ENCODE results near the gene RBM12. TPM values are rescaled to one million over a fixed set of nuclear protein-coding genes. Genes with fewer than 3 reads are reported as not detected.
A peak's percentile ranks its signal among the peaks of the same experiment; 100 is the strongest.

The RBM12 gene
- total RNA-seq, 1 donor from 2014 or later = 72.5 TPM

DNA sequence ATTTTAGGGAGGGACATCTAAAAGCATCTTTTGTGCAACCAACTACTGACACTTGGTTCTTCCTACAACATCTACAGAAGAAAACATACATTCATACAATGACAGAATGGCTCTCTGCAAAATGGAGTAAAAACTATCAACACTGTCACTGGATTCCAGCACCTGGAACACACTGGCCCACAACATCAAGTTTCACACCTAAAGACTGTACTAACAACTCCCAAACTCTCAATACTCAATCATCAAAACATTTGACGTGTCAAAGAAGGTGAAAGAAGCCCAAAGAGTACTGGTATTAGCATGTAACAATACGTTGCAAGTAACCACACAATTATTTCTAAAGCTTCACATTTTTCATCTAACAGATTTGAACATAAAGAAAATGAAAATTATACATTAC is 2.1 kb downstream of the RBM12 start:
- no peak overlapping the region for H3K27ac ChIP-seq
- peak overlapping the region; percentile 90 for H3K4me3 ChIP-seq
- peaks cover 50% of the 10 kb centered on the region for H3K4me1 ChIP-seq
- no peaks in the 10 kb centered on the region for H3K36me3 ChIP-seq
- TF ChIP-seq, protein P1, sequence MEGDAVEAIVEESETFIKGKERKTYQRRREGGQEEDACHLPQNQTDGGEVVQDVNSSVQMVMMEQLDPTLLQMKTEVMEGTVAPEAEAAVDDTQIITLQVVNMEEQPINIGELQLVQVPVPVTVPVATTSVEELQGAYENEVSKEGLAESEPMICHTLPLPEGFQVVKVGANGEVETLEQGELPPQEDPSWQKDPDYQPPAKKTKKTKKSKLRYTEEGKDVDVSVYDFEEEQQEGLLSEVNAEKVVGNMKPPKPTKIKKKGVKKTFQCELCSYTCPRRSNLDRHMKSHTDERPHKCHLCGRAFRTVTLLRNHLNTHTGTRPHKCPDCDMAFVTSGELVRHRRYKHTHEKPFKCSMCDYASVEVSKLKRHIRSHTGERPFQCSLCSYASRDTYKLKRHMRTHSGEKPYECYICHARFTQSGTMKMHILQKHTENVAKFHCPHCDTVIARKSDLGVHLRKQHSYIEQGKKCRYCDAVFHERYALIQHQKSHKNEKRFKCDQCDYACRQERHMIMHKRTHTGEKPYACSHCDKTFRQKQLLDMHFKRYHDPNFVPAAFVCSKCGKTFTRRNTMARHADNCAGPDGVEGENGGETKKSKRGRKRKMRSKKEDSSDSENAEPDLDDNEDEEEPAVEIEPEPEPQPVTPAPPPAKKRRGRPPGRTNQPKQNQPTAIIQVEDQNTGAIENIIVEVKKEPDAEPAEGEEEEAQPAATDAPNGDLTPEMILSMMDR (IDR thresholded peaks at IDR 0.05) = no peak
- H3K9me3 ChIP-seq = no peaks in the 10 kb centered on the region
- DNase-seq (no peak), ATAC-seq (no peak)
- H3K27me3 ChIP-seq = no peaks in the 10 kb centered on the region
- intact Hi-C loops (cut with DNase I) = no loop called here

DNA sequence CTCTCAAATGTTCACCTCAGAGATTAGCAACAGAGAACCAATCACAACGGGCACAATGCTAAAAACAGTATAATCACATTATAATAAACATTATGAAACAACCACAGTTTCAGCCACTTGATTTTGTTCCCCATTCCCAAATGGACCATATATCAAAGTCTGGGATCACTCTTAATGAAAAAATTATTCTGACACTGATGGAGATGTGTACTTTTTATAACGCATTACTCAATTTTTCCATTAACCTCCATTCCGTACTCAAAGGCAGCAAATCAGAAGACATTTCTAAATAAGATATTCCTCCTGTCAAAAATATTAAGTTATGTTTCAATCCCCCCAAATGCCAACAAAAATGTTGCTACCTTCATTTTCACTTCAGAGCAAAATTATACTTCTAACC is 2.8 kb downstream of the RBM12 start:
- peaks cover 55% of the 10 kb centered on the region for H3K4me1 ChIP-seq
- intact Hi-C loops (cut with DNase I) = no loop called here
- H3K27ac ChIP-seq = no peak overlapping the region
- no peaks in the 10 kb centered on the region for H3K36me3 ChIP-seq
- DNase-seq (no peak), ATAC-seq (no peak)
- TF ChIP-seq, protein P1 (IDR thresholded peaks at IDR 0.05) = no peak
- H3K27me3 ChIP-seq = no peaks in the 10 kb centered on the region
- no peaks in the 10 kb centered on the region for H3K9me3 ChIP-seq
- H3K4me3 ChIP-seq = peak overlapping the region; percentile 90

DNA sequence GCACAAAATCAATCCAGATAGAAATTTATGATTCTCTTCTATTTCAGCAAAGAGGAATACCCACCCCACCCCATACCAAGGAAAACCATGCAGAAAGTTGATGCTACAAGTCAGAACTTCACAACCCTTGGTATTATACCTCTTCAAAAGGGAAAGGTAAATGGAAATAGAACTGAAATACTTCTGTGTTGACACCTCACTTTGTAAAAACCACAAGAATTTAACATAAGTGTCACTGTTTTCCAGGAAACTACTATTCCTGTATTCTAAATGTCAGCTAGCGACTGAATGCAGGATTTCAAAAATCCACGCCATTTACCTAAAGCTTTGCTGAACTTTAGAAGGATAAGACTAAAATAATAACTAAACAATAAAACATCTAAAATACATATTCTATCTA is 3.6 kb downstream of the RBM12 start:
- H3K27ac ChIP-seq = no peak overlapping the region
- intact Hi-C loops (cut with DNase I) = no loop called here
- TF ChIP-seq, protein P1 (IDR thresholded peaks at IDR 0.05) = no peak
- peak overlapping the region; percentile 90 for H3K4me3 ChIP-seq
- no peaks in the 10 kb centered on the region for H3K9me3 ChIP-seq
- DNase-seq (no peak), ATAC-seq (no peak)
- H3K27me3 ChIP-seq = no peaks in the 10 kb centered on the region
- H3K4me1 ChIP-seq = peaks cover 64% of the 10 kb centered on the region
- H3K36me3 ChIP-seq = no peaks in the 10 kb centered on the region

DNA sequence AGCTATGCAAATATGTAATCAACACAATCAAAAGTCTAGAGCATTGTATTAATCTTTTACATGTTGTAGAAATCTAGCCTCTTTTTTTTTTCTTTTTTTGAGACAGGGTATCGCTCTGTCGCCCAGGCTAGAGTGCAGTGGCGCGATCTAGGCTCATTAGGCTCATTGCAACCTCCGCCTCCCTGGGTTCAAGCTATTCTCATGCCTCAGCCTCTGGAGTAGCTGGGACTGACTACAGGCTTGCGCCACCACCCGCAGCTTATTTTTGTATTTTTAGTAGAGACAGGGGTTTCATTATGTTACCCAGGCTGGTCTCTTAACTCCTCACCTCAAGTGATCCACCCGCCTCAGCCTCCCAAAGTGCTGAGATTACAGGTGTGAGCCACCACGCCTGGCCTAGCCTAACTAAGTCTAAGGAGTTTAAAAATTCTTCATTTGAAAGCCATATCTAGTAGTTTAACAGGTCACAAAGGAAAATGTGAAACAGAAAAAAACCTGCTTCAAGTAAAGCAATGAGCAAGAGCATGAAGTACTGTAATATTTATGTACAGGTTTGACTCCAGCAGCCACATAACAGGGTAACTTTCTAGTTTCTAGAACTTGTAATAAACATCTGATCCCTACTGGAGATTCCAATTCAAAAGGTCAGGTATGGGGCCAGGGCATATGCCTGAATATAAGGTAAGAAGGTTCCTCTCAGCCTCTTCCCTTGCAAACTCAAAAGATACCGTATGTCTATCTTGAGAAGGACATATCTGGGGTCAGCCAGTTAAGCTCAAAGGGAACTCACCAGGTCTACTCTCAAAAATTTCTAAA is 4.4 kb downstream of the RBM12 start:
- ATAC-seq (no peak), DNase-seq (no peak)
- Histone ChIP-seq H3K9me3 (no peaks in the 10 kb centered on the region), H3K36me3 (peaks cover 4% of the 10 kb centered on the region), H3K27ac (no peak overlapping the region), H3K4me3 (no peak overlapping the region), H3K27me3 (no peaks in the 10 kb centered on the region), H3K4me1 (peaks cover 68% of the 10 kb centered on the region)
- intact Hi-C loops (cut with DNase I) = no loop called here
- TF ChIP-seq, protein P1 (IDR thresholded peaks at IDR 0.05) = no peak

DNA sequence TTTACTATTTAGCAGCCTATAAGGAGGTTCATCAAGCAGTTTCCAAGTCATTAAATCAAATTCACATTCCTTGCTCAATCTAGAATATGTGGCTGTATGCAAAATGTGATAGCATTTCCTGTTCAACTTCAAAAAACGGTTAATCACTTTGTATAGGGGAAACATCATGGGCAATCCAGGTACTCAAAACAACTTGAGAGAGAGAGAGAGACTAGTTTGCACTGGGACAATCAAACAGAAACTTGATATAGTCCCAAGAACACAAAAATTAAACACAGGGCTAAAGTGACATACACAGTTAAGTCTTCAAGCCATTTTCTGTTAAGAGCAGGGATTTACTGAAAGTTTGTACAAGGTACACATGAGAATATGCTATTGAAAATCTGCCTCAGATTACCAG is 7.4 kb downstream of the RBM12 start:
- TF ChIP-seq, protein P1 (IDR thresholded peaks at IDR 0.05) = no peak
- no peak overlapping the region for H3K27ac ChIP-seq
- no peaks in the 10 kb centered on the region for H3K27me3 ChIP-seq
- intact Hi-C loops (cut with DNase I) = no loop called here
- H3K4me3 ChIP-seq = no peak overlapping the region
- H3K9me3 ChIP-seq = no peaks in the 10 kb centered on the region
- DNase-seq (no peak), ATAC-seq (peak; percentile 40)
- peaks cover 56% of the 10 kb centered on the region for H3K4me1 ChIP-seq
- H3K36me3 ChIP-seq = peaks cover 33% of the 10 kb centered on the region

Measured in upper lobe of right lung (tissue), 1 donor.